ENCODE measurements around the gene NLRP4. TPM values are rescaled to one million over a fixed set of nuclear protein-coding genes. Genes with fewer than 3 reads are reported as not detected.

Gene NLRP4, protein sequence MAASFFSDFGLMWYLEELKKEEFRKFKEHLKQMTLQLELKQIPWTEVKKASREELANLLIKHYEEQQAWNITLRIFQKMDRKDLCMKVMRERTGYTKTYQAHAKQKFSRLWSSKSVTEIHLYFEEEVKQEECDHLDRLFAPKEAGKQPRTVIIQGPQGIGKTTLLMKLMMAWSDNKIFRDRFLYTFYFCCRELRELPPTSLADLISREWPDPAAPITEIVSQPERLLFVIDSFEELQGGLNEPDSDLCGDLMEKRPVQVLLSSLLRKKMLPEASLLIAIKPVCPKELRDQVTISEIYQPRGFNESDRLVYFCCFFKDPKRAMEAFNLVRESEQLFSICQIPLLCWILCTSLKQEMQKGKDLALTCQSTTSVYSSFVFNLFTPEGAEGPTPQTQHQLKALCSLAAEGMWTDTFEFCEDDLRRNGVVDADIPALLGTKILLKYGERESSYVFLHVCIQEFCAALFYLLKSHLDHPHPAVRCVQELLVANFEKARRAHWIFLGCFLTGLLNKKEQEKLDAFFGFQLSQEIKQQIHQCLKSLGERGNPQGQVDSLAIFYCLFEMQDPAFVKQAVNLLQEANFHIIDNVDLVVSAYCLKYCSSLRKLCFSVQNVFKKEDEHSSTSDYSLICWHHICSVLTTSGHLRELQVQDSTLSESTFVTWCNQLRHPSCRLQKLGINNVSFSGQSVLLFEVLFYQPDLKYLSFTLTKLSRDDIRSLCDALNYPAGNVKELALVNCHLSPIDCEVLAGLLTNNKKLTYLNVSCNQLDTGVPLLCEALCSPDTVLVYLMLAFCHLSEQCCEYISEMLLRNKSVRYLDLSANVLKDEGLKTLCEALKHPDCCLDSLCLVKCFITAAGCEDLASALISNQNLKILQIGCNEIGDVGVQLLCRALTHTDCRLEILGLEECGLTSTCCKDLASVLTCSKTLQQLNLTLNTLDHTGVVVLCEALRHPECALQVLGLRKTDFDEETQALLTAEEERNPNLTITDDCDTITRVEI
- total RNA-seq (2022; extraction: Qiagen RNA extraction) = 0.02 TPM in 1 of 5 replicates, not detected in the others

GRCh38 chr19:55836340-55836739 is at the start of gene NLRP4:
Gene NLRP4, plus strand, starts transcription at chr19:55836540. Its CDS starts 15,541 bp downstream, at chr19:55852081.

DNA sequence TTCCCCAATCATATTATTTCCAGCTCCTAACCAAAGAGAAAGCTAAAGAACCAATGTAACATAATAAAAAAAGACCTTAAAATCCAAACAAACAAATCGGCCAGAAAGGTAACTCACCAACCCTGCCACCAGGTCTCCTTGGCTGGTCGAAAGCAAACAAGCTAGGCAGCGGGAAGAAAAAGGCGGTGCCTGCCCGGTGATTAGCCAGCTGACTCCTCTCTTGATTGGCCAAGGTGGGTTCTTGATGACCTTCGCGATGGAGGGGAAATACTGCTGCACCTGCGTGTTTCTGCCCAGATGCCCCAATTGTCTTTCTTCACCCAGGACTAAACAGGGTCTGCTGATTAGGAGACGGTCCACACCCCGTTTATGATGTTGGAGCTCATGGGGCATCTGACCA is 4.5 kb upstream of the NLRP4 start, which contains the start of gene NLRP11:
Gene NLRP11, minus strand, starts transcription at position 154 of the 400 bp plus-strand sequence. CDS start 13,825 bp downstream, outside the sequence.

Other genes with a start within 250 kb of the NLRP4 start
- 20.8 to 26.0 TPM (median 24.6 TPM) in 5 replicates for gene FIZ1, start 237.0 kb upstream of the NLRP4 start, total RNA-seq (2022; extraction: Qiagen RNA extraction)
- 13.9 to 20.0 TPM (median 17.7 TPM) in 5 replicates for gene ZNF524, start 236.3 kb upstream of the NLRP4 start, total RNA-seq (2022; extraction: Qiagen RNA extraction)
- gene ZNF865, start 230.9 kb upstream of the NLRP4 start, total RNA-seq (2022; extraction: Qiagen RNA extraction) = 7.1 to 12.5 TPM (median 12.2 TPM) in 5 replicates
- 4.4 to 6.8 TPM (median 6.4 TPM) in 5 replicates for gene ZNF784, start 212.0 kb upstream of the NLRP4 start, total RNA-seq (2022; extraction: Qiagen RNA extraction)
- gene ZNF580, start 195.5 kb upstream of the NLRP4 start, total RNA-seq (2022; extraction: Qiagen RNA extraction) = 26.5 to 56.4 TPM (median 52.5 TPM) in 5 replicates
- 40.1 to 50.7 TPM (median 47.5 TPM) in 5 replicates for gene ZNF581, start 192.9 kb upstream of the NLRP4 start, total RNA-seq (2022; extraction: Qiagen RNA extraction)
- 15.2 to 19.4 TPM (median 16.9 TPM) in 5 replicates for gene CCDC106, start 188.3 kb upstream of the NLRP4 start, total RNA-seq (2022; extraction: Qiagen RNA extraction)
- gene U2AF2, start 181.5 kb upstream of the NLRP4 start, total RNA-seq (2022; extraction: Qiagen RNA extraction) = 269 to 309 TPM (median 285 TPM) in 5 replicates
- gene EPN1, start 161.3 kb upstream of the NLRP4 start, total RNA-seq (2022; extraction: Qiagen RNA extraction) = 135 to 218 TPM (median 203 TPM) in 5 replicates
- not detected in 5 replicates for gene NLRP9, start 98.1 kb upstream of the NLRP4 start, total RNA-seq (2022; extraction: Qiagen RNA extraction)
- gene RFPL4A, start 77.4 kb upstream of the NLRP4 start, total RNA-seq (2022; extraction: Qiagen RNA extraction) = 0.48 to 1.1 TPM (median 0.80 TPM) in 5 replicates
- gene RFPL4AL1, start 67.4 kb upstream of the NLRP4 start, total RNA-seq (2022; extraction: Qiagen RNA extraction) = 0.10 to 0.29 TPM (median 0.14 TPM) in 4 of 5 replicates, not detected in the other
- gene NLRP11, start 4.5 kb upstream of the NLRP4 start, total RNA-seq (2022; extraction: Qiagen RNA extraction) = 0.01 to 0.03 TPM (median 0.03 TPM) in 4 of 5 replicates, not detected in the other
- not detected in 5 replicates for gene NLRP13, start 95.8 kb downstream of the NLRP4 start, total RNA-seq (2022; extraction: Qiagen RNA extraction)
- not detected in 5 replicates for gene NLRP8, start 111.3 kb downstream of the NLRP4 start, total RNA-seq (2022; extraction: Qiagen RNA extraction)
- 0.02 to 0.07 TPM (median 0.05 TPM) in 4 of 5 replicates, not detected in the other for gene NLRP5, start 150.2 kb downstream of the NLRP4 start, total RNA-seq (2022; extraction: Qiagen RNA extraction)